ENCODE measurements around the gene ZNF30. TPM values are rescaled to one million over a fixed set of nuclear protein-coding genes. Genes with fewer than 3 reads are reported as not detected.
"Not testable (repeated sequence)": the region's sequence is repeated elsewhere in the genome, so short reads cannot be mapped to it uniquely, and the experiment has no call there.

Gene ZNF30
- total RNA-seq, 4 donors from 2014 or later: 1.4 to 2.2 TPM; not detected in 2

- H3K9me3 ChIP-seq: peaks cover 14 to 18% of the 10 kb centered on the region in 2 donors
- no peak overlapping the region for H3K4me3 ChIP-seq
- H3K27ac ChIP-seq: no peak overlapping the region
- no peak for DNase-seq
- TF ChIP-seq CTCF (IDR thresholded peaks at IDR 0.05) (no peak), POLR2A (IDR thresholded peaks at IDR 0.05) (no peak), POLR2AphosphoS5 (IDR thresholded peaks at IDR 0.05) (no peak), EP300 (IDR thresholded peaks at IDR 0.05; ENCODE audit: low read depth) (no peak)
- in situ Hi-C loops (cut with MboI; ENCODE audit: low pct_ligation_motif_present in 1 of 4, low pct_unique_long_range_greater_than_20kb in 1 of 4, low sequenced_read_pairs in 3 of 4) (no loop called here), intact Hi-C loops (cut with DNase I; ENCODE audit: low total_unique reads) (no loop called here)
- no peaks in the 10 kb centered on the region for H3K27me3 ChIP-seq
- whole genome bisulfite sequencing, 2 donors (ENCODE audit: low coverage in 1 of 2): 78 to 90% methylated on average over 2 of the region's 2 CpGs
- no peaks in the 10 kb centered on the region for H3K4me1 ChIP-seq
- no peaks in the 10 kb centered on the region for H3K36me3 ChIP-seq
These were observed 8.5 kb upstream of the ZNF30 start for GRCh38 chr19:34918190-34918589.

GRCh38 chr19:34920090-34920786 lies 6.5 kb upstream of the ZNF30 start:
- in situ Hi-C loops (cut with MboI; ENCODE audit: low pct_ligation_motif_present in 1 of 4, low pct_unique_long_range_greater_than_20kb in 1 of 4, low sequenced_read_pairs in 3 of 4); DNase-seq; H3K27me3 ChIP-seq; H3K36me3 ChIP-seq; H3K27ac ChIP-seq; H3K4me1 ChIP-seq; intact Hi-C loops (cut with DNase I; ENCODE audit: low total_unique reads); H3K4me3 ChIP-seq: not testable (repeated sequence)
- WGBS, 2 donors (ENCODE audit: low coverage in 1 of 2): 71 to 80% methylated on average over 3 to 8 of the region's 8 CpGs
- peaks cover 14 to 18% of the 10 kb centered on the region in 2 donors for H3K9me3 ChIP-seq

GRCh38 chr19:34925278-34925855 lies 1.3 kb upstream of the ZNF30 start:
- no peaks in the 10 kb centered on the region for H3K36me3 ChIP-seq
- in situ Hi-C loops (cut with MboI; ENCODE audit: low pct_ligation_motif_present in 1 of 4, low pct_unique_long_range_greater_than_20kb in 1 of 4, low sequenced_read_pairs in 3 of 4): no loop called here
- H3K27ac ChIP-seq: no peak overlapping the region
- no peaks in the 10 kb centered on the region for H3K27me3 ChIP-seq
- WGBS, 2 donors (ENCODE audit: low coverage in 1 of 2): 91 to 94% methylated on average over 3 to 15 of the region's 15 CpGs
- intact Hi-C loops (cut with DNase I; ENCODE audit: low total_unique reads): no loop called here
- no peaks in the 10 kb centered on the region for H3K9me3 ChIP-seq
- no peak overlapping the region for H3K4me3 ChIP-seq
- no peak for TF ChIP-seq EP300 (IDR thresholded peaks at IDR 0.05; ENCODE audit: low read depth)
- no peak for TF ChIP-seq CTCF (IDR thresholded peaks at IDR 0.05)
- TF ChIP-seq POLR2A (IDR thresholded peaks at IDR 0.05): no peak
- TF ChIP-seq POLR2AphosphoS5 (IDR thresholded peaks at IDR 0.05): no peak
- DNase-seq: no peak
- H3K4me1 ChIP-seq: peaks cover 5 to 17% (median 12%) of the 10 kb centered on the region in 4 donors

- TF ChIP-seq EP300 (IDR thresholded peaks at IDR 0.05; ENCODE audit: low read depth) (no peak), POLR2A (IDR thresholded peaks at IDR 0.05) (no peak), POLR2AphosphoS5 (IDR thresholded peaks at IDR 0.05) (no peak), CTCF (IDR thresholded peaks at IDR 0.05) (no peak)
- intact Hi-C loops (cut with DNase I; ENCODE audit: low total_unique reads): no loop called here
- 67% methylated on average over 3 of the region's 3 CpGs for WGBS, 2 donors (ENCODE audit: low coverage in 1 of 2)
These were observed 380 bp upstream of the ZNF30 start for GRCh38 chr19:34926361-34926684.

More at GRCh38 chr19:34926361-34926684, 380 bp upstream of the ZNF30 start:
- Histone ChIP-seq H3K4me1 (peaks cover 5 to 17% (median 12%) of the 10 kb centered on the region in 4 donors), H3K27ac (peak overlapping the region; percentile 72 to 89 (median 86)), H3K4me3 (peak overlapping the region in 3 of 4 donors; percentile 64 to 71 (median 68)), H3K36me3 (no peaks in the 10 kb centered on the region), H3K27me3 (no peaks in the 10 kb centered on the region), H3K9me3 (no peaks in the 10 kb centered on the region)
- in situ Hi-C loops (cut with MboI; ENCODE audit: low pct_ligation_motif_present in 1 of 4, low pct_unique_long_range_greater_than_20kb in 1 of 4, low sequenced_read_pairs in 3 of 4): no loop called here
- no peak for DNase-seq

Measured in transverse colon (tissue), 4 donors.